Measurements from ENCODE around the gene SLC35D1. TPM values are rescaled to one million over a fixed set of nuclear protein-coding genes. Genes with fewer than 3 reads are reported as not detected.

Gene SLC35D1
- total and polyA plus RNA-seq, 9 of the 15 experiments (the other 6 are each of a cell fraction or from before 2014, with no cell fraction given): 2.3 to 10.4 (median 6.4) TPM

DNA sequence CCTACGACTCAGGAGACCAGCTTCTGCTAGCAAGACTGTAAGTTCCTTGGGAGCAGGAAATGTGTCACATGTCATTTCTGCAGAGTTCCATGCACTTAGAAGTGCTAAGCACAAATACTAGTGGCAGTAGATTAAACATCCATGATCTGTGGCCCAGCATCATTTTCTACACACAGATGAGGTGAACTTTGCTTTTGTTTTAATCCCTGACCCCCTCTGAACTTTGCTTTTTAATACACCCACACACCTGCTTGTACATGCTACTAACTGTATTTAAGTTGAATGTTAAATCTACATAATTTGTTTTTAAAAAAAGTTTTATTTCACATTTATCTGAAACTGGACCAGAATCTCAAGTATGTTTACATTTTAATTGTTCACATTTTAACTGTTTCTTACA is 24.5 kb downstream of the SLC35D1 start:
- TF ChIP-seq SNRNP70 (optimal IDR thresholded peaks at IDR 0.05; ENCODE audit: low read depth, low read length) (no peak), ZZZ3 (IDR thresholded peaks at IDR 0.05) (no peak), KLF6 (CRISPR knock-in tag; IDR thresholded peaks at IDR 0.05; ENCODE audit: borderline replicate concordance) (no peak), CBX2 (IDR thresholded peaks at IDR 0.05; ENCODE audit: insufficient read depth, low read length, poor library complexity, severe bottlenecking) (no peak), FOXK1 (CRISPR knock-in tag; IDR thresholded peaks at IDR 0.05; ENCODE audit: borderline replicate concordance) (no peak), GABPB1 (CRISPR knock-in tag; IDR thresholded peaks at IDR 0.05) (no peak), ZNF124 (CRISPR knock-in tag; IDR thresholded peaks at IDR 0.05) (no peak), ZNF253 (CRISPR knock-in tag; conservative IDR thresholded peaks at IDR 0.05) (no peak)
- TF ChIP-seq, protein P1, sequence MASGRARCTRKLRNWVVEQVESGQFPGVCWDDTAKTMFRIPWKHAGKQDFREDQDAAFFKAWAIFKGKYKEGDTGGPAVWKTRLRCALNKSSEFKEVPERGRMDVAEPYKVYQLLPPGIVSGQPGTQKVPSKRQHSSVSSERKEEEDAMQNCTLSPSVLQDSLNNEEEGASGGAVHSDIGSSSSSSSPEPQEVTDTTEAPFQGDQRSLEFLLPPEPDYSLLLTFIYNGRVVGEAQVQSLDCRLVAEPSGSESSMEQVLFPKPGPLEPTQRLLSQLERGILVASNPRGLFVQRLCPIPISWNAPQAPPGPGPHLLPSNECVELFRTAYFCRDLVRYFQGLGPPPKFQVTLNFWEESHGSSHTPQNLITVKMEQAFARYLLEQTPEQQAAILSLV (tag; IDR thresholded peaks at IDR 0.05): no peak
- TF ChIP-seq, protein P2, sequence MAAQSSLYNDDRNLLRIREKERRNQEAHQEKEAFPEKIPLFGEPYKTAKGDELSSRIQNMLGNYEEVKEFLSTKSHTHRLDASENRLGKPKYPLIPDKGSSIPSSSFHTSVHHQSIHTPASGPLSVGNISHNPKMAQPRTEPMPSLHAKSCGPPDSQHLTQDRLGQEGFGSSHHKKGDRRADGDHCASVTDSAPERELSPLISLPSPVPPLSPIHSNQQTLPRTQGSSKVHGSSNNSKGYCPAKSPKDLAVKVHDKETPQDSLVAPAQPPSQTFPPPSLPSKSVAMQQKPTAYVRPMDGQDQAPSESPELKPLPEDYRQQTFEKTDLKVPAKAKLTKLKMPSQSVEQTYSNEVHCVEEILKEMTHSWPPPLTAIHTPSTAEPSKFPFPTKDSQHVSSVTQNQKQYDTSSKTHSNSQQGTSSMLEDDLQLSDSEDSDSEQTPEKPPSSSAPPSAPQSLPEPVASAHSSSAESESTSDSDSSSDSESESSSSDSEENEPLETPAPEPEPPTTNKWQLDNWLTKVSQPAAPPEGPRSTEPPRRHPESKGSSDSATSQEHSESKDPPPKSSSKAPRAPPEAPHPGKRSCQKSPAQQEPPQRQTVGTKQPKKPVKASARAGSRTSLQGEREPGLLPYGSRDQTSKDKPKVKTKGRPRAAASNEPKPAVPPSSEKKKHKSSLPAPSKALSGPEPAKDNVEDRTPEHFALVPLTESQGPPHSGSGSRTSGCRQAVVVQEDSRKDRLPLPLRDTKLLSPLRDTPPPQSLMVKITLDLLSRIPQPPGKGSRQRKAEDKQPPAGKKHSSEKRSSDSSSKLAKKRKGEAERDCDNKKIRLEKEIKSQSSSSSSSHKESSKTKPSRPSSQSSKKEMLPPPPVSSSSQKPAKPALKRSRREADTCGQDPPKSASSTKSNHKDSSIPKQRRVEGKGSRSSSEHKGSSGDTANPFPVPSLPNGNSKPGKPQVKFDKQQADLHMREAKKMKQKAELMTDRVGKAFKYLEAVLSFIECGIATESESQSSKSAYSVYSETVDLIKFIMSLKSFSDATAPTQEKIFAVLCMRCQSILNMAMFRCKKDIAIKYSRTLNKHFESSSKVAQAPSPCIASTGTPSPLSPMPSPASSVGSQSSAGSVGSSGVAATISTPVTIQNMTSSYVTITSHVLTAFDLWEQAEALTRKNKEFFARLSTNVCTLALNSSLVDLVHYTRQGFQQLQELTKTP (IDR thresholded peaks at IDR 0.05; ENCODE audit: low read depth in 1 of 2, partially characterized antibody in 2 of 2): no peak
- FAIRE-seq (no peak), DNase-seq (ENCODE audit: extremely low read depth in 1 of 4, low spot score in 3 of 4) (no peak), ATAC-seq (no peak)
- Histone ChIP-seq H3K9me1 (ENCODE audit: control insufficient read depth, insufficient read depth, low read length) (no peaks in the 10 kb centered on the region), H3K4me1 (replicated peaks in 1 of 2; ENCODE audit: control insufficient read depth in 2 of 2, insufficient read depth in 2 of 2, low read length in 2 of 2) (no peaks in the 10 kb centered on the region), H4K20me1 (replicated peaks; ENCODE audit: control insufficient read depth, insufficient read depth, low read length) (no peaks in the 10 kb centered on the region), H2AFZ (ENCODE audit: low read depth, low read length) (no peak overlapping the region), H3K4me3 (no peak overlapping the region), H3K27me3 (ENCODE audit: control insufficient read depth in 2 of 2, insufficient read depth in 2 of 2, low read length in 2 of 2) (no peaks in the 10 kb centered on the region), H3K9me3 (replicated peaks; ENCODE audit: control insufficient read depth, insufficient read depth, low read depth, low read length) (no peaks in the 10 kb centered on the region), H3K36me3 (ENCODE audit: control insufficient read depth, insufficient read depth, low read length) (peaks cover 10% of the 10 kb centered on the region; the same call in 1 of the 3 replicates), H3K27ac (ENCODE audit: extremely low read depth, low read depth, low read length) (no peak overlapping the region), H3K79me2 (ENCODE audit: control insufficient read depth, insufficient read depth, low read length) (no peaks in the 10 kb centered on the region), H3K4me2 (ENCODE audit: insufficient read depth, low read length) (no peak overlapping the region), H3K9ac (ENCODE audit: insufficient read depth in 1 of 2, low read depth in 2 of 2, low read length in 2 of 2) (no peak overlapping the region)
- WGBS (ENCODE audit: insufficient coverage, low coverage, missing lambda C conversion rate): 80% methylated on average over 1 of the region's 1 CpG
- ChIA-PET POLR2A (interaction anchor here (0.9 kb wide), 1 partner anchor 27 kb away, joined by 3 read pairs; no protein-coding TSS in a partner anchor), CTCF (ENCODE audit: low intra/inter-chr PET ratio) (no interaction called here)
- in situ Hi-C loops (cut with MboI) (no loop called here), intact Hi-C loops (cut with micrococcal nuclease) (no loop called here)
- BruUV-seq (replicated peaks): no TSS peak
